ENCODE measurements around the gene INPP4A. TPM values are rescaled to one million over a fixed set of nuclear protein-coding genes. Genes with fewer than 3 reads are reported as not detected.

The INPP4A gene
- total and polyA plus RNA-seq, 9 of the 15 experiments (the other 6 are each of a cell fraction or from before 2014, with no cell fraction given): 1.8 to 15.7 (median 8.3) TPM

GRCh38 chr2:98614024-98614739 lies 169.5 kb downstream of the INPP4A start (continued):
- no peak for TF ChIP-seq SIN3A (IDR thresholded peaks at IDR 0.05; ENCODE audit: borderline replicate concordance in 2 of 2, control insufficient read depth in 1 of 2, low read depth in 2 of 2, low read length in 2 of 2)
- no peak for TF ChIP-seq SNIP1 (IDR thresholded peaks at IDR 0.05; ENCODE audit: low read depth)
- TF ChIP-seq MXI1 (IDR thresholded peaks at IDR 0.05; ENCODE audit: low read depth, low read length): no peak
- no peak for TF ChIP-seq ZNF668 (CRISPR knock-in tag; IDR thresholded peaks at IDR 0.05)
- no peak for TF ChIP-seq NR4A1 (CRISPR knock-in tag; IDR thresholded peaks at IDR 0.05)
- TF ChIP-seq NR4A1 (tag; IDR thresholded peaks at IDR 0.05): no peak

- Histone ChIP-seq H3K4me1 (replicated peaks in 1 of 2; ENCODE audit: control insufficient read depth in 2 of 2, insufficient read depth in 2 of 2, low read length in 2 of 2) (peaks cover 0 to 7% of the 10 kb centered on the region in 2 experiments; a peak in 2 of 5 replicates), H3K4me3 (no peak overlapping the region), H3K36me3 (ENCODE audit: control insufficient read depth, insufficient read depth, low read length) (peaks cover 75% of the 10 kb centered on the region), H2AFZ (ENCODE audit: low read depth, low read length) (no peak overlapping the region), H3K9me3 (replicated peaks; ENCODE audit: control insufficient read depth, insufficient read depth, low read depth, low read length) (no peaks in the 10 kb centered on the region), H3K79me2 (ENCODE audit: control insufficient read depth, insufficient read depth, low read length) (peaks cover 3% of the 10 kb centered on the region), H4K20me1 (replicated peaks; ENCODE audit: control insufficient read depth, insufficient read depth, low read length) (no peaks in the 10 kb centered on the region; the same call in 1 of the 2 replicates), H3K27ac (ENCODE audit: extremely low read depth, low read depth, low read length) (no peak overlapping the region), H3K27me3 (ENCODE audit: control insufficient read depth in 2 of 2, insufficient read depth in 2 of 2, low read length in 2 of 2) (no peaks in the 10 kb centered on the region), H3K4me2 (ENCODE audit: insufficient read depth, low read length) (no peak overlapping the region), H3K9me1 (ENCODE audit: control insufficient read depth, insufficient read depth, low read length) (no peaks in the 10 kb centered on the region), H3K9ac (ENCODE audit: insufficient read depth in 1 of 2, low read depth in 2 of 2, low read length in 2 of 2) (no peak overlapping the region)
- FAIRE-seq: no peak
- POLR2A ChIA-PET: interaction anchor here (0.6 to 1.6 kb wide), 2 partner anchors 12 to 1923 kb away, joined by 4 to 5 read pairs; no protein-coding TSS in a partner anchor
- WGBS (ENCODE audit: insufficient coverage, low coverage, missing lambda C conversion rate): 84% methylated on average over 5 of the region's 5 CpGs
- BruUV-seq (replicated peaks): no TSS peak
- in situ Hi-C loops (cut with MboI) (no loop called here), intact Hi-C loops (cut with micrococcal nuclease) (no loop called here)
- peak; percentile 37; the same call in 1 of the 3 replicates for ATAC-seq
- CTCF ChIA-PET (ENCODE audit: low intra/inter-chr PET ratio): no interaction called here
- DNase-seq (ENCODE audit: extremely low read depth in 1 of 4, low spot score in 3 of 4): no peak
- TF ChIP-seq SRF (CRISPR knock-in tag; IDR thresholded peaks at IDR 0.05): no peak
- no peak for TF ChIP-seq USF1 (CRISPR knock-in tag; IDR thresholded peaks at IDR 0.05)
- TF ChIP-seq MCM5 (IDR thresholded peaks at IDR 0.05; ENCODE audit: low read depth): no peak
- no peak for TF ChIP-seq ARID2 (IDR thresholded peaks at IDR 0.05)
- TF ChIP-seq SNAPC5 (CRISPR knock-in tag; IDR thresholded peaks at IDR 0.05): no peak
- TF ChIP-seq MECOM (CRISPR knock-in tag; IDR thresholded peaks at IDR 0.05): no peak
- no peak for TF ChIP-seq ATF7 (IDR thresholded peaks at IDR 0.05)
- TF ChIP-seq RBM25 (IDR thresholded peaks at IDR 0.05; ENCODE audit: low read depth, low read length, severe bottlenecking): no peak
- no peak for TF ChIP-seq GATAD2A (IDR thresholded peaks at IDR 0.05)
- no peak for TF ChIP-seq ID3 (CRISPR knock-in tag; IDR thresholded peaks at IDR 0.05)
- TF ChIP-seq ID3 (tag; IDR thresholded peaks at IDR 0.05): no peak
- no peak for TF ChIP-seq ZNF431 (CRISPR knock-in tag; IDR thresholded peaks at IDR 0.05)
- TF ChIP-seq ZNF780A (CRISPR knock-in tag; IDR thresholded peaks at IDR 0.05): no peak
- no peak for TF ChIP-seq FOSL1 (tag; conservative IDR thresholded peaks at IDR 0.05)
- no peak for TF ChIP-seq TAF15 (IDR thresholded peaks at IDR 0.05; ENCODE audit: low read depth, low read length)
- no peak for TF ChIP-seq NRF1 (conservative IDR thresholded peaks at IDR 0.05 in 1 of 2, IDR thresholded peaks at IDR 0.05 in 1 of 2)
These were observed 170.8 kb downstream of the INPP4A start for GRCh38 chr2:98615481-98615880.
